GM19438 (cell line): ENCODE data around the gene CDK5.

Experiments used
- ATAC-seq: cut with Tn5 transposase; IDR thresholded peaks from one replicate; pipeline ENCODE4 v1.9.1; 2021; ENCODE audit warnings: low read depth; ENCODE audit not compliant: unreplicated experiment

Gene CDK5

GRCh38 chr7:151006590-151007300 lies 51.0 kb downstream of the CDK5 start:
- no peak for ATAC-seq

- ATAC-seq = no peak
These were observed 52.1 kb downstream of the CDK5 start for GRCh38 chr7:151005566-151005965.
